Mesendoderm (in vitro differentiated cells): ENCODE data around the gene GUCY2D.

Experiments
- DNase-seq: peaks from one replicate; pipeline ENCODE4 v3.0.0; 2013
- H2AK5ac ChIP-seq: 2 replicates; pipeline ENCODE4 v1.6.1; 2013; ENCODE audit warnings: low read length, inconsistent platforms
- H2BK120ac ChIP-seq: 2 replicates; pipeline ENCODE4 v1.6.1; 2013; ENCODE audit warnings: low read depth, mild to moderate bottlenecking, low read length, moderate library complexity, mixed read lengths
- H2BK15ac ChIP-seq: replicated peaks from 2 replicates; pipeline ENCODE4 v1.6.1; 2013; ENCODE audit warnings: low read depth, mild to moderate bottlenecking, moderate library complexity
- H2BK5ac ChIP-seq: 2 replicates; pipeline ENCODE4 v1.6.1; 2013; ENCODE audit warnings: low read length, inconsistent platforms
- H3K18ac ChIP-seq: 2 replicates; pipeline ENCODE4 v1.6.1; 2013; ENCODE audit warnings: mild to moderate bottlenecking, low read length, mixed read lengths
- H3K23ac ChIP-seq: one replicate; pipeline ENCODE4 v1.6.1; 2013; ENCODE audit warnings: low read length
- H3K27ac ChIP-seq: 2 replicates; pipeline ENCODE4 v1.5.1; 2013; ENCODE audit warnings: low read depth, mild to moderate bottlenecking, inconsistent platforms, low read length, moderate library complexity
- H3K27me3 ChIP-seq: 2 replicates; pipeline ENCODE4 v1.6.1; 2013; ENCODE audit warnings: low read length, control low read depth, mild to moderate bottlenecking, inconsistent platforms; ENCODE audit not compliant: insufficient read depth, poor library complexity
- H3K36me3 ChIP-seq: 2 replicates; pipeline ENCODE4 v1.6.1; 2013; ENCODE audit warnings: low read length, inconsistent platforms; ENCODE audit not compliant: control insufficient read depth, insufficient read depth
- H3K4ac ChIP-seq: one replicate; pipeline ENCODE4 v1.6.1; 2013; ENCODE audit warnings: low read depth, mild to moderate bottlenecking, low read length, moderate library complexity
- H3K4me1 ChIP-seq: 2 replicates; pipeline ENCODE4 v1.6.1; 2013; ENCODE audit warnings: low read depth, low read length, inconsistent platforms; ENCODE audit not compliant: control insufficient read depth
- H3K4me2 ChIP-seq: 2 replicates; pipeline ENCODE4 v1.6.1; 2013; ENCODE audit warnings: low read length
- H3K4me3 ChIP-seq: 2 replicates; pipeline ENCODE4 v1.5.1; 2013; ENCODE audit warnings: mild to moderate bottlenecking, low read length
- H3K56ac ChIP-seq: one replicate; pipeline ENCODE4 v1.6.1; 2013; ENCODE audit warnings: low read length
- H3K79me1 ChIP-seq: 2 replicates; pipeline ENCODE4 v1.6.1; 2013; ENCODE audit warnings: low read length, inconsistent platforms
- H3K79me2 ChIP-seq: 2 replicates; pipeline ENCODE4 v1.6.1; 2013; ENCODE audit warnings: mild to moderate bottlenecking, low read length; ENCODE audit not compliant: control insufficient read depth, insufficient read depth
- H3K9ac ChIP-seq: 2 replicates; pipeline ENCODE4 v1.6.1; 2013; ENCODE audit warnings: low read length, inconsistent platforms
- H4K5ac ChIP-seq: one replicate; pipeline ENCODE4 v1.6.1; 2013; ENCODE audit warnings: low read length
- H4K8ac ChIP-seq: one replicate; pipeline ENCODE4 v1.6.1; 2013; ENCODE audit warnings: low read depth, mild to moderate bottlenecking, control low read depth, low read length, moderate library complexity
- WGBS: extraction: QIAGEN DNeasy Blood & Tissue Kit; methylation state at CpG from one replicate; pipeline ENCODE4 v1.1.7; 2013; ENCODE audit warnings: low lambda C conversion rate, missing lambda C conversion rate; ENCODE audit not compliant: insufficient coverage; ENCODE audit errors: extremely low coverage; 5-methylcytosine and 5-hydroxymethylcytosine counted together

Gene GUCY2D

GRCh38 chr17:8005357-8005756 lies 2.9 kb downstream of the GUCY2D start:
- H3K4ac ChIP-seq = no peak overlapping the region
- H2AK5ac ChIP-seq = no peak overlapping the region
- H3K79me1 ChIP-seq = no peaks in the 10 kb centered on the region
- no peaks in the 10 kb centered on the region for H3K4me1 ChIP-seq
- H2BK15ac ChIP-seq = no peak overlapping the region
- H2BK5ac ChIP-seq = no peak overlapping the region
- no peak overlapping the region for H4K5ac ChIP-seq
- no CpG with 5 or more reads among the region's 1 CpG for WGBS
- peaks cover 16% of the 10 kb centered on the region for H3K27me3 ChIP-seq
- H4K8ac ChIP-seq = no peak overlapping the region
- H2BK120ac ChIP-seq = no peak overlapping the region
- no peak overlapping the region for H3K23ac ChIP-seq
- H3K56ac ChIP-seq = no peak overlapping the region
- H3K4me3 ChIP-seq = no peak overlapping the region
- no peak for DNase-seq
- H3K79me2 ChIP-seq = no peaks in the 10 kb centered on the region
- no peaks in the 10 kb centered on the region for H3K36me3 ChIP-seq
- no peak overlapping the region for H3K18ac ChIP-seq
- H3K27ac ChIP-seq = no peak overlapping the region
- H3K4me2 ChIP-seq = no peak overlapping the region
- H3K9ac ChIP-seq = no peak overlapping the region

- H3K4ac ChIP-seq = no peak overlapping the region
- H4K8ac ChIP-seq = no peak overlapping the region
- DNase-seq = peak; percentile 36
- H3K4me2 ChIP-seq = no peak overlapping the region
- H3K27ac ChIP-seq = no peak overlapping the region
- H4K5ac ChIP-seq = no peak overlapping the region
- H3K9ac ChIP-seq = no peak overlapping the region
- no peak overlapping the region for H3K56ac ChIP-seq
- H2BK5ac ChIP-seq = no peak overlapping the region
- H3K18ac ChIP-seq = no peak overlapping the region
- WGBS = no CpG with 5 or more reads among the region's 30 CpGs
- peaks cover 16% of the 10 kb centered on the region for H3K27me3 ChIP-seq
- H3K36me3 ChIP-seq = no peaks in the 10 kb centered on the region
- H3K4me3 ChIP-seq = no peak overlapping the region
- H2BK15ac ChIP-seq = no peak overlapping the region
- no peak overlapping the region for H2BK120ac ChIP-seq
- no peak overlapping the region for H2AK5ac ChIP-seq
- no peak overlapping the region for H3K23ac ChIP-seq
- no peaks in the 10 kb centered on the region for H3K4me1 ChIP-seq
- H3K79me2 ChIP-seq = no peaks in the 10 kb centered on the region
- H3K79me1 ChIP-seq = no peaks in the 10 kb centered on the region
These were observed 3.7 kb downstream of the GUCY2D start for GRCh38 chr17:8005967-8006730.

- Histone ChIP-seq H3K9ac (no peak overlapping the region), H4K5ac (no peak overlapping the region), H3K4me2 (no peak overlapping the region), H4K8ac (no peak overlapping the region), H3K23ac (no peak overlapping the region), H3K4me3 (no peak overlapping the region), H3K79me1 (no peaks in the 10 kb centered on the region), H3K27ac (no peak overlapping the region), H3K56ac (no peak overlapping the region), H3K4me1 (no peaks in the 10 kb centered on the region), H3K27me3 (peaks cover 13% of the 10 kb centered on the region), H2AK5ac (no peak overlapping the region), H3K36me3 (no peaks in the 10 kb centered on the region), H3K18ac (no peak overlapping the region), H2BK15ac (no peak overlapping the region), H2BK120ac (no peak overlapping the region), H3K4ac (no peak overlapping the region), H2BK5ac (no peak overlapping the region), H3K79me2 (no peaks in the 10 kb centered on the region)
- WGBS = no CpG with 5 or more reads among the region's 14 CpGs
- DNase-seq = no peak
These were observed 4.6 kb downstream of the GUCY2D start for GRCh38 chr17:8006836-8007680.

- H2BK15ac ChIP-seq = no peak overlapping the region
- no peak overlapping the region for H3K4ac ChIP-seq
- H4K8ac ChIP-seq = no peak overlapping the region
- no peak overlapping the region for H2AK5ac ChIP-seq
- peaks cover 8% of the 10 kb centered on the region for H3K27me3 ChIP-seq
- H3K4me3 ChIP-seq = no peak overlapping the region
- no peaks in the 10 kb centered on the region for H3K4me1 ChIP-seq
- no CpG with 5 or more reads among the region's 5 CpGs for WGBS
- no peak overlapping the region for H3K56ac ChIP-seq
- no peak overlapping the region for H2BK120ac ChIP-seq
- no peaks in the 10 kb centered on the region for H3K79me2 ChIP-seq
- no peak overlapping the region for H3K4me2 ChIP-seq
- H3K23ac ChIP-seq = no peak overlapping the region
- no peak overlapping the region for H2BK5ac ChIP-seq
- no peak for DNase-seq
- no peaks in the 10 kb centered on the region for H3K36me3 ChIP-seq
- H3K18ac ChIP-seq = no peak overlapping the region
- H3K9ac ChIP-seq = no peak overlapping the region
- H4K5ac ChIP-seq = no peak overlapping the region
- no peak overlapping the region for H3K27ac ChIP-seq
- H3K79me1 ChIP-seq = no peaks in the 10 kb centered on the region
These were observed 5.4 kb downstream of the GUCY2D start for GRCh38 chr17:8007836-8008235.

DNA sequence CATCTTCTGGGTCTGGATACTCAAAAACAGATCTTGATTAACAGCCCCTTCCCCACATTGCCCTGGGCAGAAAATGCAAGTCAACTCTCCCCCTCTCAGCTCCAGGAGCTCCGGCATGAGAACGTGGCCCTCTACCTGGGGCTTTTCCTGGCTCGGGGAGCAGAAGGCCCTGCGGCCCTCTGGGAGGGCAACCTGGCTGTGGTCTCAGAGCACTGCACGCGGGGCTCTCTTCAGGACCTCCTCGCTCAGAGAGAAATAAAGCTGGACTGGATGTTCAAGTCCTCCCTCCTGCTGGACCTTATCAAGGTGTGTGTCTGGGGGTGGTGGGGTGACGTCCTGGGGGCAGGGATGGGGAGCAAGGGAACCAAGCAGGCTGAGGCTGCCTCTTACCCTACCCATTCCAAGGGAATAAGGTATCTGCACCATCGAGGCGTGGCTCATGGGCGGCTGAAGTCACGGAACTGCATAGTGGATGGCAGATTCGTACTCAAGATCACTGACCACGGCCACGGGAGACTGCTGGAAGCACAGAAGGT lies 9.7 kb downstream of the GUCY2D start:
- no peaks in the 10 kb centered on the region for H3K4me1 ChIP-seq
- H3K36me3 ChIP-seq = no peaks in the 10 kb centered on the region
- H3K79me1 ChIP-seq = no peaks in the 10 kb centered on the region
- H3K79me2 ChIP-seq = no peaks in the 10 kb centered on the region
- H3K9ac ChIP-seq = no peak overlapping the region
- H4K8ac ChIP-seq = no peak overlapping the region
- H3K27me3 ChIP-seq = peaks cover 2% of the 10 kb centered on the region
- no peak overlapping the region for H3K4me2 ChIP-seq
- no peak overlapping the region for H3K23ac ChIP-seq
- no peak overlapping the region for H3K56ac ChIP-seq
- H2BK15ac ChIP-seq = no peak overlapping the region
- no peak for DNase-seq
- H3K4ac ChIP-seq = no peak overlapping the region
- no peak overlapping the region for H2BK120ac ChIP-seq
- H3K18ac ChIP-seq = no peak overlapping the region
- no peak overlapping the region for H3K4me3 ChIP-seq
- no peak overlapping the region for H2BK5ac ChIP-seq
- WGBS = no CpG with 5 or more reads among the region's 15 CpGs
- H2AK5ac ChIP-seq = no peak overlapping the region
- no peak overlapping the region for H3K27ac ChIP-seq
- H4K5ac ChIP-seq = no peak overlapping the region
